ENCODE measurements around the gene HIRIP3. TPM values are rescaled to one million over a fixed set of nuclear protein-coding genes. Genes with fewer than 3 reads are reported as not detected.

HIRIP3 gene
- total RNA-seq, 1 experiment from 2014 or later = 27.3 TPM

DNA sequence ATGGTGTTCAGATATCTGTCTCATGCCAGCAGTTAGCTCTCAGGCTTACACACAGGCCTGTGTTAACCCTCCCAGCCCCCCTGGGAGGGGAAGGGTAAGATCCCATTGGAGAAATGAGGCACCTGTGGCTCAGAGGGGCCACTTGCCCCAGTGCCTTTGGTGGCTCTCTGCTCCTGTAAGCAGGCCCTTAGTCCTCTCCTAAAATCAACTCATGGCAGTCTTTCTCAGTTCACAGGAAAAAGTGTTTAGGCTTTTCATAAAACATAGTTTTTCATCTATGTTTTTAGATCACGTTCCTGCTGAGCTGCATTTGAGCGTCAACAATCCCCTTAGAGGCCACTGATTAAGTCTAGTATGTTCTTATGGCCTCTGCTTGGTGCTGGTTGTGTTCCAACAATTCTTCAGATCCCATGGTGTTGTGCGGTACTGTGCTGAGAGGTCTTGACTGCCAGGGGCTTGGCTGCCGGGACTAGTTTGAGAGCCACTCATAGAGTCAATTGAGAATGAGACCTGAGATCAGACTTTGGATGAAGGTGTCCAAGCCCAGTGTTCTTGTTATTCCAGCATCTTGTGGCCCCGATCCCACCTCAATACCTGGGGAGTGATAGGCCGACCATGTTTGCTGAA lies 11.2 kb downstream of the HIRIP3 start:
- ChIA-PET CTCF (no interaction called here), POLR2A (ENCODE audit: unreplicated experiment) (no interaction called here)
- Histone ChIP-seq H3K27ac (no peak overlapping the region), H3K27me3 (ENCODE audit: insufficient read depth, low read depth) (no peaks in the 10 kb centered on the region), H3K4me1 (replicated peaks; ENCODE audit: insufficient read depth) (no peaks in the 10 kb centered on the region), H4K20me1 (ENCODE audit: insufficient read depth) (no peaks in the 10 kb centered on the region), H3F3A (ENCODE audit: insufficient read depth, low read depth) (0 out of 2 replicates have a peak, but pooled peaks cover 4% of the 10 kb centered on the region), H2AFZ (no peak overlapping the region), H3K4me3 (no peak overlapping the region), H3K9me2 (ENCODE audit: insufficient read depth) (no peaks in the 10 kb centered on the region), H3K36me3 (ENCODE audit: low read depth) (peaks cover 47% of the 10 kb centered on the region), H3K9me3 (ENCODE audit: insufficient read depth, low read depth) (no peaks in the 10 kb centered on the region), H3K4me2 (no peak overlapping the region), H3K79me2 (ENCODE audit: low read depth) (no peaks in the 10 kb centered on the region)
- no TSS peak for BruUV-seq (replicated peaks)
- no peak for DNase-seq
- intact Hi-C loops (cut with micrococcal nuclease; ENCODE audit: unreplicated experiment) = no loop called here
- TF ChIP-seq, protein P1, sequence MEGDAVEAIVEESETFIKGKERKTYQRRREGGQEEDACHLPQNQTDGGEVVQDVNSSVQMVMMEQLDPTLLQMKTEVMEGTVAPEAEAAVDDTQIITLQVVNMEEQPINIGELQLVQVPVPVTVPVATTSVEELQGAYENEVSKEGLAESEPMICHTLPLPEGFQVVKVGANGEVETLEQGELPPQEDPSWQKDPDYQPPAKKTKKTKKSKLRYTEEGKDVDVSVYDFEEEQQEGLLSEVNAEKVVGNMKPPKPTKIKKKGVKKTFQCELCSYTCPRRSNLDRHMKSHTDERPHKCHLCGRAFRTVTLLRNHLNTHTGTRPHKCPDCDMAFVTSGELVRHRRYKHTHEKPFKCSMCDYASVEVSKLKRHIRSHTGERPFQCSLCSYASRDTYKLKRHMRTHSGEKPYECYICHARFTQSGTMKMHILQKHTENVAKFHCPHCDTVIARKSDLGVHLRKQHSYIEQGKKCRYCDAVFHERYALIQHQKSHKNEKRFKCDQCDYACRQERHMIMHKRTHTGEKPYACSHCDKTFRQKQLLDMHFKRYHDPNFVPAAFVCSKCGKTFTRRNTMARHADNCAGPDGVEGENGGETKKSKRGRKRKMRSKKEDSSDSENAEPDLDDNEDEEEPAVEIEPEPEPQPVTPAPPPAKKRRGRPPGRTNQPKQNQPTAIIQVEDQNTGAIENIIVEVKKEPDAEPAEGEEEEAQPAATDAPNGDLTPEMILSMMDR (conservative IDR thresholded peaks at IDR 0.05) = no peak
- TF ChIP-seq EZH2 (IDR thresholded peaks at IDR 0.05; ENCODE audit: low read depth) = no peak

GRCh38 chr16:29983420-29984136 lies 11.8 kb downstream of the HIRIP3 start:
- H3K36me3 ChIP-seq (ENCODE audit: low read depth) = peaks cover 53% of the 10 kb centered on the region
- no TSS peak for BruUV-seq (replicated peaks)
- POLR2A ChIA-PET (ENCODE audit: unreplicated experiment) = no interaction called here

GRCh38 chr16:29982560-29983419 lies 12.6 kb downstream of the HIRIP3 start:
- no peak overlapping the region for H3K27ac ChIP-seq
- CTCF ChIA-PET = no interaction called here
- no peak for DNase-seq
- TF ChIP-seq, protein P1 (conservative IDR thresholded peaks at IDR 0.05) = no peak
- no peak for TF ChIP-seq EZH2 (IDR thresholded peaks at IDR 0.05; ENCODE audit: low read depth)
- H3K4me2 ChIP-seq = no peak overlapping the region
- no peaks in the 10 kb centered on the region for H3K9me3 ChIP-seq (ENCODE audit: insufficient read depth, low read depth)
- peaks cover 2% of the 10 kb centered on the region; the same call in 1 of the 2 replicates for H3K79me2 ChIP-seq (ENCODE audit: low read depth)
- intact Hi-C loops (cut with micrococcal nuclease; ENCODE audit: unreplicated experiment) = no loop called here
- H3K4me3 ChIP-seq = no peak overlapping the region
- peaks cover 56% of the 10 kb centered on the region for H3K36me3 ChIP-seq (ENCODE audit: low read depth)
- H3K27me3 ChIP-seq (ENCODE audit: insufficient read depth, low read depth) = no peaks in the 10 kb centered on the region
- no TSS peak for BruUV-seq (replicated peaks)
- H2AFZ ChIP-seq = no peak overlapping the region
- H3F3A ChIP-seq (ENCODE audit: insufficient read depth, low read depth) = 0 out of 2 replicates have a peak, but pooled peaks cover 4% of the 10 kb centered on the region
- H4K20me1 ChIP-seq (ENCODE audit: insufficient read depth) = no peaks in the 10 kb centered on the region
- no peaks in the 10 kb centered on the region for H3K4me1 ChIP-seq (replicated peaks; ENCODE audit: insufficient read depth)
- no peaks in the 10 kb centered on the region for H3K9me2 ChIP-seq (ENCODE audit: insufficient read depth)
- POLR2A ChIA-PET (ENCODE audit: unreplicated experiment) = no interaction called here

More at GRCh38 chr16:29983420-29984136, 11.8 kb downstream of the HIRIP3 start:
- no peak for DNase-seq
- Histone ChIP-seq H3K9me2 (ENCODE audit: insufficient read depth) (no peaks in the 10 kb centered on the region), H3K4me2 (no peak overlapping the region), H3K4me1 (replicated peaks; ENCODE audit: insufficient read depth) (no peaks in the 10 kb centered on the region), H3K4me3 (no peak overlapping the region), H2AFZ (no peak overlapping the region), H3F3A (ENCODE audit: insufficient read depth, low read depth) (0 out of 2 replicates have a peak, but pooled peaks cover 4% of the 10 kb centered on the region), H4K20me1 (ENCODE audit: insufficient read depth) (no peaks in the 10 kb centered on the region), H3K9me3 (ENCODE audit: insufficient read depth, low read depth) (no peaks in the 10 kb centered on the region), H3K27ac (no peak overlapping the region), H3K79me2 (ENCODE audit: low read depth) (no peaks in the 10 kb centered on the region), H3K27me3 (ENCODE audit: insufficient read depth, low read depth) (no peaks in the 10 kb centered on the region)
- TF ChIP-seq, protein P1 (conservative IDR thresholded peaks at IDR 0.05) = no peak
- no peak for TF ChIP-seq EZH2 (IDR thresholded peaks at IDR 0.05; ENCODE audit: low read depth)
- CTCF ChIA-PET = no interaction called here
- intact Hi-C loops (cut with micrococcal nuclease; ENCODE audit: unreplicated experiment) = no loop called here

Data from PC-9 (cell line).